CD4-positive, alpha-beta T cell (primary cell): ENCODE measurements around the gene EPB41L3. TPM values are rescaled to one million over a fixed set of nuclear protein-coding genes. Genes with fewer than 3 reads are reported as not detected.

ENCODE experiments used
- ATAC-seq: fragments of 200-7000 bp; cut with Tn5 transposase; one replicate; pipeline ENCODE4 v1.10.0; 2022; ENCODE audit warnings: mild to moderate bottlenecking; ENCODE audit not compliant: poor library complexity
- CTCF ChIA-PET: fragments of 350-600 bp; sonication (Branson Sonifier 250); formaldehyde crosslinking; loops from one replicate; lab custom pipeline; 2021; ENCODE audit warnings: antibody characterized with exemption, inconsistent platforms; lab: Charles Lee
- POLR2A ChIA-PET: fragments of 350-600 bp; sonication (Branson Sonifier 250); formaldehyde crosslinking; loops from one replicate; lab custom pipeline; 2021; ENCODE audit warnings: antibody characterized with exemption, inconsistent platforms; lab: Charles Lee
- DNase-seq, 14 experiments: peaks; one replicate each; pipeline ENCODE4 v3.0.0-alpha.2; 2013 to 2020; ENCODE audit warnings: mixed read lengths in 2 of 14
- H3K27ac ChIP-seq, 2 donors: one replicate each; pipeline versions ENCODE4 v1.5.1 to v1.7.0; 2013; ENCODE audit warnings: low read length in 2 of 2, low read depth in 1 of 2, mild to moderate bottlenecking in 1 of 2
- H3K27me3 ChIP-seq, 2 experiments: 1 replicate in 1 of 2; 2 replicates in 1 of 2; pipeline versions ENCODE4 v1.6.1 to v1.7.0; 2013; ENCODE audit warnings: low read length in 2 of 2, control low read depth in 1 of 2, mild to moderate bottlenecking in 1 of 2, moderate library complexity in 1 of 2; ENCODE audit not compliant: insufficient read depth in 2 of 2, control insufficient read depth in 1 of 2
- H3K36me3 ChIP-seq: one replicate; pipeline ENCODE4 v1.6.1; 2013; ENCODE audit warnings: low read length, control low read depth; ENCODE audit not compliant: insufficient read depth
- H3K4me1 ChIP-seq: one replicate; pipeline ENCODE4 v1.6.1; 2013; ENCODE audit warnings: low read length, control low read depth; ENCODE audit not compliant: insufficient read depth
- H3K4me3 ChIP-seq: one replicate; pipeline ENCODE4 v1.5.1; 2013; ENCODE audit warnings: mild to moderate bottlenecking, low read length, moderate library complexity
- H3K9me3 ChIP-seq, 2 experiments: 1 replicate in 1 of 2; 2 replicates in 1 of 2; pipeline versions ENCODE4 v1.6.1 to v1.7.0; 2013; ENCODE audit warnings: low read length in 2 of 2, mild to moderate bottlenecking in 2 of 2, control low read depth in 1 of 2, moderate library complexity in 1 of 2; ENCODE audit not compliant: control insufficient read depth in 1 of 2, insufficient read depth in 1 of 2
- H3K27ac Mint-ChIP-seq: one replicate; pipeline ENCODE4 v1.8.0; 2020; ENCODE audit warnings: mixed read lengths
- H3K27me3 Mint-ChIP-seq: one replicate; pipeline ENCODE4 v1.8.0; 2021; ENCODE audit warnings: mixed read lengths
- H3K36me3 Mint-ChIP-seq: one replicate; pipeline ENCODE4 v1.8.0; 2021; ENCODE audit warnings: low read depth, mixed read lengths
- H3K4me1 Mint-ChIP-seq: one replicate; pipeline ENCODE4 v1.8.0; 2021; ENCODE audit warnings: low read depth, mixed read lengths
- H3K4me3 Mint-ChIP-seq: one replicate; pipeline ENCODE4 v1.8.0; 2020; ENCODE audit warnings: mild to moderate bottlenecking, mixed read lengths
- H3K9me3 Mint-ChIP-seq: one replicate; pipeline ENCODE4 v1.8.0; 2020; ENCODE audit warnings: mixed read lengths
- CTCF ChIP-seq: fragments of 200-600 bp; IDR thresholded peaks from one replicate; pipeline ENCODE4 v1.8.0; 2022; ENCODE audit warnings: antibody characterized with exemption, mild to moderate bottlenecking
- intact Hi-C, 2 experiments: fragments of 100-400 bp; cut with DNase I in 1 of 2; cut with micrococcal nuclease in 1 of 2; formaldehyde crosslinking; loops; one replicate each; pipeline versions ENCODE4 v1.15.1 to v1.9.0; 2023 to 2025; cut with DNase I, micrococcal nuclease
- total RNA-seq, 174 experiments: library from RNA in 2 of 174; stranded (reverse) in 2 of 174; gene quantifications; one replicate each; pipeline ENCODE4 v1.2.3 and lab custom pipeline; 2021 to 2026

The EPB41L3 gene
- total RNA-seq, 2 experiments from 2014 or later: 10.9 to 11.2 TPM

GRCh38 chr18:5370332-5370731 is 173.5 kb downstream of the EPB41L3 start:
- CTCF ChIA-PET: no interaction called here
- Histone ChIP-seq H3K27ac (no peak overlapping the region), H3K4me3 (no peak overlapping the region), H3K36me3 (no peaks in the 10 kb centered on the region), H3K4me1 (no peaks in the 10 kb centered on the region), H3K9me3 (no peaks in the 10 kb centered on the region), H3K27me3 (no peaks in the 10 kb centered on the region)
- intact Hi-C loops: no loop called here
- Mint-ChIP-seq H3K9me3 (no peaks in the 10 kb centered on the region), H3K4me1 (no peaks in the 10 kb centered on the region), H3K27me3 (peaks cover 48% of the 10 kb centered on the region), H3K27ac (no peak overlapping the region), H3K4me3 (no peak overlapping the region), H3K36me3 (no peaks in the 10 kb centered on the region)
- no peak for TF ChIP-seq CTCF
- POLR2A ChIA-PET: no interaction called here
- no peak for DNase-seq
- ATAC-seq: no peak

DNA sequence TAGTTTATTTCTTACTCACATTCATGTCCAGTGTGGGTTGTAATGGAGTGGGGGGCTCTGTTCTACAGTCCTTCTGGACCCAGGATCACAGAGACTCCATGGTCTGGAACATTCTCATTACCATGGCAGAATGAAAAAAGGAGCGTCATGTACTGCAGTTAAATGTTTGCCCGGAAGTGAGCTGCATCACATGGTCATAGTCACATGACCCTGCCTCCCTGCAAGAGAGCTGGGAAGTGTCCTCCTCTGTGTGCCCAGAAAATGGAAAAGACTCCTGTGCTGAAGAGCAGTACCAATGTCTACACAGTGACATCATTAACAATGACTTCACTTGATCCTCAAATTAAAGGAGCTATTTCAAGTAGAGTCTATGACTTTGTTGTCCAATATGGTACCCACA is 174.3 kb downstream of the EPB41L3 start:
- no peak for ATAC-seq
- Mint-ChIP-seq H3K4me1 (no peaks in the 10 kb centered on the region), H3K27me3 (peaks cover 55% of the 10 kb centered on the region), H3K4me3 (no peak overlapping the region), H3K9me3 (no peaks in the 10 kb centered on the region), H3K36me3 (no peaks in the 10 kb centered on the region), H3K27ac (no peak overlapping the region)
- Histone ChIP-seq H3K36me3 (no peaks in the 10 kb centered on the region), H3K27ac (no peak overlapping the region), H3K27me3 (no peaks in the 10 kb centered on the region), H3K9me3 (no peaks in the 10 kb centered on the region), H3K4me3 (no peak overlapping the region), H3K4me1 (no peaks in the 10 kb centered on the region)
- DNase-seq: no peak
- CTCF ChIA-PET: no interaction called here
- intact Hi-C loops: no loop called here
- no peak for TF ChIP-seq CTCF
- POLR2A ChIA-PET: no interaction called here

DNA sequence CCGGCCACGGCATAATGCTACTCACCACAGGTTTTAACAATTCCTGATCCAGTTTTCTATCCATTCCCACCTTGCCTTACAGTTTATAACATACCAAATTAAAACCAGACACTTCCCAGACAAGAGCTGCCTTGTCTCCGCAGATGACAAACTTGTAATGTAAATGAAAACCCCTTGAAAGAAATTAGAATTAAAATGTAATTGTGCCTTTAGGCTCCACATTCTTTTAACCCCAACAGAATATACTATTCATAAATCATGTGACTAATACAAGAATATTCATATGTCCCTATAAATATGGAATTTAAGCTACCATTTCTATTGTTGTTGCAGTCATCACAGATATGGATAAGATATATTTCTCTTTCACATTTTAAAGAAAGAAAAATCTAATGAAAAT is 178.4 kb downstream of the EPB41L3 start:
- Histone ChIP-seq H3K4me1 (no peaks in the 10 kb centered on the region), H3K4me3 (no peak overlapping the region), H3K9me3 (no peaks in the 10 kb centered on the region), H3K36me3 (no peaks in the 10 kb centered on the region), H3K27ac (no peak overlapping the region), H3K27me3 (no peaks in the 10 kb centered on the region)
- intact Hi-C loops: no loop called here
- Mint-ChIP-seq H3K27ac (no peak overlapping the region), H3K36me3 (no peaks in the 10 kb centered on the region), H3K27me3 (peaks cover 41% of the 10 kb centered on the region), H3K4me3 (no peak overlapping the region), H3K9me3 (no peaks in the 10 kb centered on the region), H3K4me1 (no peaks in the 10 kb centered on the region)
- no peak for TF ChIP-seq CTCF
- ChIA-PET POLR2A (no interaction called here), CTCF (interaction anchor here (0.6 kb wide), 1 partner anchor 429 kb away, joined by 3 read pairs; no protein-coding TSS in a partner anchor)
- no peak for ATAC-seq
- DNase-seq: no peak
